Measurements from ENCODE around the gene BRI3BP.
A peak's percentile ranks its signal among the peaks of the same experiment; 100 is the strongest.

DNA sequence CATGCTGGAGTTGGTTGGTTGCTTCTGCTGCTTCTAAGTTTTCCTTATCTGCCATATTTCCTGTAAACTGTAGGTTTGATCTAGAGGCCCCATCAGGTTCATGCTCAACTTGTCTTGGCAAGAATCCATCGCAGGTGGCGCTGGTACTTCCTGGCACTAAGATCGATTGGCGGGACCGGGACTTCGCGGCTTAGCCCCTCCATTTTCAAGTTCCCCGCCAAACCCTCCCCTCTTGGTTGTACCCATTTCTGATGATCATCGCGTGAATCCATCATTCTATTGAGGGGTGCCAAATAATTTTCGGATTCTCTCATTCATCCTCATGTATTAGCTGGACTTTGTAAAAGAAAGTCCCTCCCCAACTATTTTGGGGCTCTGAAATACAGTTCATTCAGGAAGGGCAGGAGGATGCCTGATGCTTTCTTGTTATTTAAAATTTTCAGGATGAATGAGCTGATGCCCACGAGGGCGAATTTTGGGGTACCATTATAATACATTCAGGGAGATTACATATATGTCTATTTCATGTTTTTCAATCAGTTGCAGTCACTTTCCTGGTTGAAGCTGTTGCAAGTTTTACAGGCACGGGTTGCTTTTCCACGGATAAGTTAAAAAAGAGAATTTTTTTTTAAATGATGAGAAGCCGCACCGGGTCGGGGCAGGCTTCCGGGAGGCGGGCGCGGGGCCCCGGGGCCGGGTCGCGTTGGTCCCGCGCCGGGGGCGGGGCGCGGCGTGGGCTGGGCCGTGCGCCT, 395 bp upstream of the BRI3BP start:
- TF ChIP-seq RAD21 (CRISPR knock-in tag; conservative IDR thresholded peaks at IDR 0.05 in 1 of 2, IDR thresholded peaks at IDR 0.05 in 1 of 2): no peak
- no peak for TF ChIP-seq POLR2AphosphoS5 (IDR thresholded peaks at IDR 0.05; ENCODE audit: control insufficient read depth, insufficient read depth, low read depth, low read length)
- no peak for TF ChIP-seq RBM15 (IDR thresholded peaks at IDR 0.05; ENCODE audit: insufficient read depth, low read length)
- TF ChIP-seq GABPA (tag; conservative IDR thresholded peaks at IDR 0.05; ENCODE audit: low read depth): peak; percentile 67
- TF ChIP-seq SREBF2 (CRISPR knock-in tag; IDR thresholded peaks at IDR 0.05): no peak
- no peak for TF ChIP-seq ZNF124 (CRISPR knock-in tag; IDR thresholded peaks at IDR 0.05)
- peak; percentile 36; the same call in 1 of the 2 replicates for TF ChIP-seq PML (IDR thresholded peaks at IDR 0.05; ENCODE audit: low read length)
